Activated CD8-positive, alpha-beta memory T cell treated with anti-CD3 and anti-CD28 coated beads, Interleukin-2, amount 50 U/mL, for 1 hour (primary cell): Measurements from ENCODE around the gene HCN4.

ENCODE experiments used
- DNase-seq: peaks from one replicate; pipeline ENCODE4 v3.0.0-alpha.2; 2020; ENCODE audit errors: extremely low read depth

Gene HCN4

DNA sequence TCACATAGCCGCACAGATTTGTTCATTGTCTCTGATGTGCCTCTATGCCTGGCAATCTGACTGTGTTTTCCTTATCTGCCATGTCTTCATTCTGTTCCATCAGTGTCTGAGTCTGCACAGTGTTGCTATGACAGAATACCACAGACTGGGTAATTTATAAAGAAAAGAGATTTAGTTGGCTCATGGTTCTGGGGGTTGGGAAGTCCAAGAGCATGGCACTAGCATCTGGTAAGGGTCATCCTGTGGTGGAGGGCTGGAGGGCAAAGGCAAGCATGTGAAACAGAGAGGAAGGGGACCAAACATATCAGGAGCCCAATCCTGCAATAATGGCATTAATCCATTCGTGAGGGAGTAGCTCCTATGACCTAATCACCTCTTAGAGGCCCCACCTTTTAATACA is 11.9 kb upstream of the HCN4 start:
- DNase-seq, result no peak

- DNase-seq, result no peak
Observed at GRCh38 chr15:73378089-73378488, 9.3 kb upstream of the HCN4 start.

DNA sequence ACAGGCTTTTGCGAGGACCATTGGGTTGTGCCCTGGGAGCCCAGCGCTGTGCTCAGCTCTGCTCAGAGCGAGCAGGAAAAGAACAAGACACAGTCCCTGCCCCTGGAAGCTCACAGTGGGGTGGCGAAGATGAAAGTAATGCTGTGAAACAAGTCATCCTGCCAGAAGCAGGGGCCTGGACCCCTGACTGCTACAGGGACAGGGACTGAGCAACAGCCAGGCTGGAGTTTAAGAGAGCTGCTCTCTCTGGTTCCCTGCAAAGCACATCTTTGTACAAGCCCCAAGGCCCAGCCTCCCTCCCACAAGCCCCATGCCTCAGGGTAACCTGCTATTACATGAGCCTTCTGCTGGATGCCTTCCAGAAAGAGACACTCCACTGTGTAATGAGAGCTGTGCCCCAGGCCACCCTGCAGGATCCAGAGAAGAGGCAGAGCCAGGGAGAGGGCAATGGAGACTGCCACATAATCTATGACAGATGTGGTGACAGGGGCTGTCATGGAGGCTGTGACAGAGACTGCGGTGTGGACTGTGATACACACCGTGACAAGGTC is 7.1 kb upstream of the HCN4 start:
- no peak for DNase-seq

GRCh38 chr15:73375012-73375411 is 6.3 kb upstream of the HCN4 start:
- DNase-seq, result no peak

DNA sequence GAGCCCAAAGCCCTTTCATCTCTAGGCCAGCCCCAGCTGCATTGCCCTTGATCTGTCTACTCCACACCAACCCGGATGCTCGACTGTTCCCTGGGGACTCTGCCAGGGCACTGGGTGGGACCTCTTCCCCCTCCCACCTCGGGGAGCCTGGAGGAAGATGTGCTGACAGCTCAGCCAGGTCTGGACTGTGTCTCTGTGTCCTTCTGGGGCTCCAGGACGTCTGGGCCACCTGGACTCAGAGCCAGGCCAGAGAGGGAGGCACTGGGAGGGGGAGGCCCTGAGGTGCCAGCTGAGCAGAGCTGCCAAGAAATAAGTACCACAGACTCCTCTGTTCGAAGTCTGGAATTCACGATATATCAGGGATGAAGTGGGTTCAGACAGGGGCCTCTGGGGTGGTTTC is 5.8 kb upstream of the HCN4 start:
- no peak for DNase-seq

GRCh38 chr15:73373221-73373620 is 4.5 kb upstream of the HCN4 start:
- DNase-seq, result no peak

DNA sequence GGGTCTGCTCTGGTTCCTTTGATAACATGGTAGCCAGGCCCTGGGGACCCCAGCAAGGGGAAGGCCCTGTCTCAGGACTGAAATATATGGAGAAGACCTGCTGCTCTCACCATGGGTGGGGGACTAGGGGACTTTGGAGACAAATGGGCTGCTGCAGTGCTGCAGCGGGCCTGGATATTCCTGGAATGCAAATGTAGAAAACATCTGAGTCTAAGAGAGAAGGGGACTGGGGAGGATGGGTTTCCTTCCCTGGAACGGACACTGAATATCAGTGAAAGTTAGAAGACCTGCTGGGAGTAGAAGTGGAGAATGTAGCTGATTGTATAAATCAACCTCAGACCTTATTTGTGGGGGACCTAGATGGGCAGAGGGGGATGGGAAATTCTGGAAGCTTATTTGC is 3.1 kb upstream of the HCN4 start:
- DNase-seq, result no peak

DNA sequence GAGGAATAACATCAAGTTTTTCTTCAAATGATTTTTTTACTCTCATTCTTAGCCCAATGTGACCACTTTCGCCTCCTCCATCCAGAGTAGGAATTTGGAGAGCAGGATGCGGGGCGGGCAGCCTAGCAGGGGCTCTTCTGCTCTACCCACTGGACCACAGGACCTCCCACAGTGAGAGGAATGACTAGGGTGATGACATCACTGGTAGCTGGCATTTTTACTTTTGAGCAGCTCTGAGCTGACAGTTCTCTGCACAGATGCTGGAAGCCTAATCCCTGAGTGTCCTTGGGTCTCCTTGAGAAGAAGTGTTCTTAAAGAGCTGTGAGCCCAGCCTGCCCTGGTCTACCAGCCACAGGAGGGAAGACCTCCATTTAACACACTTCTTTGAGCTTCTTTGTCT is 1.4 kb upstream of the HCN4 start:
- no peak for DNase-seq

DNA sequence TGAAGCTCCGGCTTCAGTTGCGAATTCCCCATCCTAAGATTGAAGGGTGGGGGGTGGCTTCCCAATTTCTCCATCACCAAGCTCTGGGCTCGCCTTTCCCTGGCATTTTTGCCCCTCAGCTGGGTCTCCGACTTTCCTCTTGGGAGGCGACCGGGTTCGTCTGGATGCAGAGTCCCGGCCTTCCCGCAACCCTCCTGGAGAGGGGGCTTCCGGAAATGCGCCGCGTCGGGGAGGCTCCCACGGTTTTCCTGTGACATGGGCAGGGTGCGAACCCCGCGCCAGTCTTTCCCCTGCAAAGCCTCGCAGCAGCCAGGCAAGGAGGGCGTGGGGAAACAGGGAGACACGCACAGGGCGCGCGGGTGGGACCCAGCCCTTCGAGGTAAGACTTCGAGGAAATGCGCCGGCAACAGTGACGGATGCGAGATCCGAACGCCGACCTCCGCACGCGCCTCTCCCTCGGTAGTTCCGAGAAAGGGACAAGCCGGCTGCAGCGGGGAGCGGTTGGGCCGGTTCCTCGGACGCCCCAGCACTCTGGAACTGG is 466 bp upstream of the HCN4 start:
- no peak for DNase-seq

DNA sequence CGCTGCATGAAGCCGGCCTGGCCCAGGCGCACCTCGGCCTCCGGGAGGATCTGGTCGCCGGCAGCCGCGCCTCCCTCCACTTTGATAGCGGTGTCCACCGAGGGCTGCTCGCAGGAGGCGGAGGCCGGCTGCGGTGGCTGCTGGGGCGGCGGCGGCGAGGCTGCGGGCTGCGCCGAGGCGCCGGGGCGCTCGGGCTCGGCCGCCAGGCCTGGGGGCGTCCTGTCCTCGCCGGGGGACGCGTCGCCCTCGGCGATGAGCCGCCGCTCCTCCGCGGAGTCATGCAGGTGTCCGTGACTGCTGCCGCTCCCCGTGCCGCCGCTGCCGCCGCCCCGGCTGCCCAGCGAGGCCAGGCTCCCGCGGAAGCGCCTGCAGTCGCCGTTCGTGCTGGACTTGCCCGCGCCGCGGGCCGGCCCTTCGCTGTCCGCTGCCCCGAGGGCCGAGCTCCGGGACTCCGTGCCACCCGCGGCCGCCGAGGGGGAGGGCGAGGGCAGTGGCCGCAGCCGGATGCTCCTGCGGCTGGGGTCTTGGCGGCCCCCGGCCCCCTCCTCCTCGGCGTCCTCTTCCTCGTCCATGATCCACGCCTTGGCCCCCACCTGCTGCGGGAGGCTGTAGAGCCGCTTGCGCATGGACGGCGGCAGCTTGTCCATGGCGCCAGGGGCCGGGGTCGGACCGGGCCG is 996 bp downstream of the HCN4 start:
- DNase-seq, result no peak

DNA sequence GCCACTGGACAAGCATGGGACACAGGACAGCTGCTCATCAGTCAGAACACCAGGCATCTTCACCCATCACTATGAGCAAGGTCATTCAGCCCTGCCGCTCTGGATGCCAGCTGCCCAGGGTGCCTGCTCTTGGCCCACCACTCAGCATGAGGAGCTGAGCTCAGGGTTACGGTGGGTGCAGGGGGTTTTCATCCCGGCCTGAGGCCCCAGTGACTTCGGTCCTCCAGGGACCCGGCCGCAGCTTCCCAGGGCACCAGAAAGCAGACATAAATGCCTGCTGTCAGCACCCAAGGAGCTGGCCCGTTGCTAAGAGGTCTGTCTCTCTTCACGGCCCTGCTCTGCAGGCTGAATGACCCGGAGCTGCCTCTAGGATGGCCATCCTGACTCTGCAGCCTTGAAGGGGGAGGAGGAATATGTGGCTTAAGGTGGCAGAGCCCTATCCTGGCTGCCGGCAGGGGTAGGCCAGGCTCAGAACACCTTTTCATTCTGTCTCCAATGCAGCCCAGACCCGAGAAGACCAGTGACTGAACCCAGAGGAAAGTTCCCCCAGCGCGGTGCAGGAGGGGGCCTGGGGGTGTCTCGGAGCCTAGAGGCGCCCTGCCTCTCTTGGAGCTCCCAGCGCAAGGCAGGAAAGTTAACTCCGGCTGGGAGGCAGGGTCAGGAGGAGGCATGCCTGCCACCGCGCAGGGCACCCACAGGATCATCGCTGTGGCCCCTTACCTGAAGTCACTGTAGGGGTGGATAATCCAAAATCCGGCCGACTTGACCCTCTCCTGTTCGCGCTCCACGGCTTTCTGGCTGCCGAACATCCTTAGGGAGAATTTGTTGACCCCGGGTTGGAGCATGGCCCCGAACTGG is 1.8 kb downstream of the HCN4 start:
- DNase-seq, result no peak

DNA sequence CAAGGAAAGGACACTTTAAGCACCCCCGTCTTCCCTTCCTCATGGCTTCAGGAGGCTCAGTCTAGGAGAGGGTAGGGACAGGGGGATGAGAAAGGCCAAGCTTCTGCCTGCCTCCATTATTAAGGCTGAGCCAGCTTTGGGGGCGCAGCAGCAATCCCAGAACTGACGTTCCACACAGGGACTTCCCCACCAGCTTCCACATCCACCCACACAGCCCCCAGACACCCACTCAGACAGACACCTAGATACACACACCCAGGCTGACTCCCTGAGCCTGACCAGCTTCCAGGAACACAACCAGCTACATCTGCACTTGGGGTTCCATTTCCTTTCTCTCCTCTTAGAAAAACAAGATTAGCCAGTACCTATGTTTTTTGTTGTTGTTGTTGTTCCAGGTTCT is 4.7 kb downstream of the HCN4 start:
- DNase-seq, result no peak

- DNase-seq, result no peak
Observed at GRCh38 chr15:73362900-73363299, 5.9 kb downstream of the HCN4 start.

DNA sequence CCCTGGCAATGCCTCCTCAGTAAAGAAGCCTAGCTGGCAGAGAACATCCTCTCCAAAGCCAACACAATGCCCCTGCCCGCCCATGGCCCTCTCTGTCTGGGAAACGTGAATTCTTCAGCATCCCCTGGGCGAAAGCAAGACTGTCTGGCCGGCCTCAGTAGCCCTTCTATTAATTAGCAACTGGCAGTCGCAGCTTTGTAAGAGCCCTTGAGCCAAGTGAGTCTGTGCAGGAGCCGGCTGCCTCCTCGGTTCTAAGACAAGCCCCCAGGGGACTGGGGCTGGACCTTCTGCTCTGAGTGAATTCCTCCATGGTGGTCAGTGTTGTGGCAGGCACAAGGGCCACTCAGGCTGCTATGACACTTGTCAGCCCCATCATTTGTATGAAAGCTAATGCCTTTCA is 7.4 kb downstream of the HCN4 start:
- DNase-seq, result no peak

DNA sequence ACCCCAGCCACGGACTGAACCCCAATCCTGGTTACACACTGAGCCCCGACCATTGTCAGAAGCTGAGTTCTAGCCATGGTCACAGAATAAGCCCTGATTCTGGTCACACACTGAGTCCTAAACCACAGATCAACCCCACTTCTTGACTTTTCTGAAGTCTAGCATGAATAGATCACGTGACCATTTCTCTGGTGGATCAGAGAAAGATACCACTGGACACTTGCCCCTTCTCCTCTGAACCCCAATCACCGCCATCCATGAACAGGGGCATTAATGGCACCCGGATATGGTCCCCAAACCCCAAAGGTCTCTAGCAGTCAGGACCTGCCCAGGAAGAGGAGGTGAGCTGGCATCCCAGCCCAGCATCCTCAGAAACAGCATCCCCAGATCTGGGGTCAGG is 9.1 kb downstream of the HCN4 start:
- no peak for DNase-seq

DNA sequence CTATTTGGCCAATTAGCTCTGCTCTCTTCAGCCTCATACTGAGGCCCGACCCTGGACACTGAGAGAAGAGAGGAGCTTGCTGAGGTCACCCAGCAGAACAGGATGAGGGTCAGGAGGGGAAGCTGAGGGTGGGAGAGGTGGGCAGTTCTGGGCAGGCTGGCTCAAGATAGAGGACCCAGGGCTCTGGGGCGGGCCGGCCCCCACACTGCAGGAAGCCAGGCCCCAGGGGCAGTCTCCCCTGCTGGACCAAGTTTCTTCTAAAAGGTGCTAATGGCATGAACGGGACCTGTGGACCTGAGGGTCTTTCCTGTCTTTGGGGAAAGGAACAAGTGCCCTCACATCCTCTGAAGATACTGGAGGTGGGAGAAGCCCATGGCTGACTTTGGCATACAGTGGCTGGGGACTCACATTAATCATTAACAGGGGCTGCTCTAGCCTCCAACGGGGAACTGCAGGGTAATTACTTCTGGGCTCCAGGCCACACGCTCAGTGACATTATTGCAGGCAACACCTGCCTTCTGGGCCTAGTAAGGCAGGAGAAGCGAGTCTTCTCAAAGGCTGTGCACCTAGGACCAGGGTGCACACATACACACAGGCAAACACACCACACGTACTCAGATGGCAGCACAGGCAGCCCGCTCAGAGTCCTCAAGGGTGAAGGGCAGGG is 10.6 kb downstream of the HCN4 start:
- no peak for DNase-seq

DNA sequence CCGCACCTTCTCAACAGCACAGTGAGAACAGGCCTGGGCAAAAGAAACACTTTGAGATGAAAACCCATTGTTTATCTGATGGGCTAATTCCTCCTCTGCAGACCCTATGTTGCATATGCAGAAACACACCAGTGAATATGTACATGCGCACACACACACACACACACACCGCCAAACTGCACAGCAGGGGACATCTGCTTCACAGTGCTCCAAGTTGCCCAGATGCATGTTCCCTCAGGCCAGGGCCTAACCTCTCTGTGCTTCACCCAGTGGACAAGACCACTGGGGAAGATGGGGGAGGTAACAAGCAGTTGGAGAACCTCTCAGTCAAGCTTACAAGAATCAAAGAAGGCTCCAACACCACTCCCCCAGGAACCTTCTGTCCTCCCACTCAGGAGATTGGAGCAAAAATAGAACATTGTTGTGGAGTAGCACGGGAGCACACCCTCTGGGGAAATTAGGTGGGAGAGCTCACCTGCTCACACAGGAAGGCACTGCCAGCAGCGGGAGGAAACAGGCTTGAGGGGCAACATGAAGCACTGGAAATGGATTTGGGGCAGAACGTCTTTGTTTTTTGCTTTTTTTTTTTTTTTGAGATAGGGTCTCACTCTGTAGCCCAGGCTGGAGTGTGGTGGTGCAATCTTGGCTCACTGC is 13.0 kb downstream of the HCN4 start:
- DNase-seq, result no peak

DNA sequence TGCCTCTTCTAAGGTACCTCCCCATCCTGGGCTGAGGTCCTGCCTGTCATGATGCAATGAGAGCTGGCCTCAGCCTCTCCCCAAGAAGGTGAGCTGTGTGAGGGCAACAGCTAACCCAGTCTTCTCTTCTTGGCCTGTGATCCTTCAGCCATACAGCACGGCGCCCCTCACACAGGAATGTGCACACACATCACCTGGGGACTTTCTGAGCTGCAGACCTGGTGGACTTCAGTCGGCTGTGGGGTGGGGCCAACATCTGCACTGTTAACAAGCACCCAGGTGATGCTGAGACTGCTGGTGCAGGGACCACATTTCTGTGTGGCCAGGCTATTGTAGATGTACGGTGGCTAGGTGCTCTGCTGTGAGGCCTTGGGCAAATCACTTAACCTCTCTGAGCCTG is 14.5 kb downstream of the HCN4 start:
- DNase-seq, result no peak

- no peak for DNase-seq
Observed at GRCh38 chr15:73353734-73354133, 15.0 kb downstream of the HCN4 start.

DNA sequence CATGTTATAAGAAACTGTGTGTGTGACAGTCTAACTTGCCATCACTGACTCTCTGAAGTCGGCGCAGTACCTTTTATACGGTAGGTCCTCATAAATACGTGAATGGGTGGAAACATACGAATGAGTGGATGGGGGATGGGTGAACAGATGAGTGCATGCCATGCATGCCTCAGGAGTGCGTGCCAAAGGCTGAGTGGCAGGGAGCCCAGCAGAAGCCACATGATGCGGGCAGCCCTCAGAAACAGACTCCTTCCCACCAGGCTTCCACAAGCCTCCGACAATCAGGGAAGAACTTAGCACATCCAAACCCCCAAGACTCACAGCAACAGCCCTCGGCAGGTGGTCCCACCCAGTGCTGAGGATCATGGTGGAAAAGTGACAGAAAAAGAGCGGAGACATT is 16.7 kb downstream of the HCN4 start:
- no peak for DNase-seq

GRCh38 chr15:73349191-73349590 is 19.6 kb downstream of the HCN4 start:
- no peak for DNase-seq
